Sigmoid colon (tissue), 4 donors: ENCODE results near the gene UGT1A6.

ENCODE experiments used
- CTCF ChIP-seq, 4 experiments: fragments of 450-650 bp in 3 of 4; fragments of 200-600 bp in 1 of 4; IDR thresholded peaks; one replicate each; pipeline ENCODE4 v1.5.1; 2016 to 2019; ENCODE audit warnings: antibody characterized with exemption in 4 of 4, mild to moderate bottlenecking in 3 of 4, moderate library complexity in 2 of 4
- EP300 ChIP-seq, 4 donors: sonication (generic); formaldehyde crosslinking; IDR thresholded peaks; one replicate each; pipeline ENCODE4 v1.6.1; 2017; ENCODE audit warnings: antibody characterized with exemption in 4 of 4
- POLR2A ChIP-seq, 2 donors: fragments of 450-650 bp; IDR thresholded peaks; one replicate each; pipeline ENCODE4 v1.6.1; 2016; ENCODE audit warnings: antibody characterized with exemption in 2 of 2, mild to moderate bottlenecking in 2 of 2, moderate library complexity in 2 of 2
- POLR2AphosphoS5 ChIP-seq, 4 donors: sonication (generic); formaldehyde crosslinking; IDR thresholded peaks; one replicate each; pipeline ENCODE4 v1.6.1; 2017; ENCODE audit warnings: antibody characterized with exemption in 4 of 4

DNA sequence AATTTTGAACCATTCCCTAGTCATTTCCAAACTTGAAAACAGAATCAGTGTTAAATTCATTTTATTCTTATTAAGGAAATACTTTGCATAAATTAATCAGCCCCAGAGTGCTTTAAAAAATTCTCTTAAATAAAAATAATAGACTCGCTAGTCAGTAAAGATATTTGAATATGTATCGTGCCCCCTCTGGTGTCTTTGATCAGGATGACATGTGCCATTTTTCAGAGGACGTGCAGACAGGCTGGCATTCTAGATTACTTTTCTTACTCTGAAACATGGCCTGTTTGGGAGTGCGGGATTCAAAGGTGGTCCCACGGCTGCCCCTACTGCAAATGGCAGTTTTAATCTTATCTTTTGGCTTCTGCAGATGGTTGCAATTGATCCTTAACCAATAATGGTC lies 79.9 kb downstream of the UGT1A6 start:
- TF ChIP-seq CTCF (IDR thresholded peaks at IDR 0.05) (no peak), POLR2A (IDR thresholded peaks at IDR 0.05) (no peak), EP300 (IDR thresholded peaks at IDR 0.05) (no peak), POLR2AphosphoS5 (IDR thresholded peaks at IDR 0.05) (no peak)
